Right atrium auricular region (tissue), 2 donors: ENCODE measurements around the gene PRDM15. TPM values are rescaled to one million over a fixed set of nuclear protein-coding genes. Genes with fewer than 3 reads are reported as not detected.

ENCODE experiments used
- DNase-seq: peaks from one replicate; pipeline ENCODE4 v3.0.0-alpha.2; 2019; ENCODE audit warnings: low spot score
- H3K27ac ChIP-seq, 2 donors: fragments of 200-600 bp; sonication (generic); 1 replicate in 1 of 2; 2 replicates in 1 of 2; pipeline ENCODE4 v1.5.1; 2016 to 2019
- H3K27me3 ChIP-seq, 2 donors: fragments of 200-600 bp; sonication (generic); one replicate each; pipeline versions ENCODE4 v1.5.1 to v1.6.0; 2017 to 2019
- H3K36me3 ChIP-seq: fragments of 200-600 bp; sonication (generic); one replicate; pipeline ENCODE4 v1.5.1; 2016
- H3K4me1 ChIP-seq, 2 donors: fragments of 200-600 bp; sonication (generic); one replicate each; pipeline versions ENCODE4 v1.5.1 to v1.6.0; 2017 to 2019
- H3K4me3 ChIP-seq, 2 donors: fragments of 200-600 bp; sonication (generic); 1 replicate in 1 of 2; 2 replicates in 1 of 2; pipeline ENCODE4 v1.5.1; 2017 to 2019; ENCODE audit warnings: mild to moderate bottlenecking in 1 of 2, moderate library complexity in 1 of 2
- H3K9me3 ChIP-seq, 2 donors: fragments of 200-600 bp; sonication (generic); one replicate each; pipeline ENCODE4 v1.5.1; 2019
- total RNA-seq, 2 donors: library from RNA; depleted of rRNA; stranded (reverse); fragments of >200 nt; gene quantifications; one replicate each; pipeline ENCODE4 v1.1.0, GENCODE V29; 2016
- TF ChIP-seq, protein P1 (sequence below), 2 donors: fragments of 200-600 bp; sonication (generic); IDR thresholded peaks; one replicate each; pipeline ENCODE4 v1.5.1; 2019; ENCODE audit warnings: antibody characterized with exemption in 2 of 2

PRDM15 gene
- total RNA-seq, 2 donors from 2014 or later: 2.6 to 4.2 TPM

DNA sequence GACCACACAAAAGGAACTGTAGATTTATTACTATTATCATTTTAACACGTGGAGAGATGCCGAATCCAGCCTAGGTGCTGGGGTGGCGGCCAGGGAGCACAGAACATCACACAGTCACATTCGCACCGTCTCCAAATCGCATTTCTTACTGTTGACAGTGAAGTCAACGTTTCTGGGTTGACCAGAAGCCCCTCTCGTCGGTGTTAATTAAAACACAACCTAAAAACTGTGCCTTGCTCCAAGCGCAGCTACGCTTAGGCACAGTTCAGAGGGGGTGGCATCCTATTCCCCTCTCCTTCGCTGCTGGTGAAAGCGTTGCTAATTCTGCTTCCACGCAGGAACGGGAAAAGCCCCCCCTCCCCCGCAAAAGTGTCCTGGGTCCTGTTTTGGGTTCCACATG is 116.4 kb downstream of the PRDM15 start:
- TF ChIP-seq, protein P1, sequence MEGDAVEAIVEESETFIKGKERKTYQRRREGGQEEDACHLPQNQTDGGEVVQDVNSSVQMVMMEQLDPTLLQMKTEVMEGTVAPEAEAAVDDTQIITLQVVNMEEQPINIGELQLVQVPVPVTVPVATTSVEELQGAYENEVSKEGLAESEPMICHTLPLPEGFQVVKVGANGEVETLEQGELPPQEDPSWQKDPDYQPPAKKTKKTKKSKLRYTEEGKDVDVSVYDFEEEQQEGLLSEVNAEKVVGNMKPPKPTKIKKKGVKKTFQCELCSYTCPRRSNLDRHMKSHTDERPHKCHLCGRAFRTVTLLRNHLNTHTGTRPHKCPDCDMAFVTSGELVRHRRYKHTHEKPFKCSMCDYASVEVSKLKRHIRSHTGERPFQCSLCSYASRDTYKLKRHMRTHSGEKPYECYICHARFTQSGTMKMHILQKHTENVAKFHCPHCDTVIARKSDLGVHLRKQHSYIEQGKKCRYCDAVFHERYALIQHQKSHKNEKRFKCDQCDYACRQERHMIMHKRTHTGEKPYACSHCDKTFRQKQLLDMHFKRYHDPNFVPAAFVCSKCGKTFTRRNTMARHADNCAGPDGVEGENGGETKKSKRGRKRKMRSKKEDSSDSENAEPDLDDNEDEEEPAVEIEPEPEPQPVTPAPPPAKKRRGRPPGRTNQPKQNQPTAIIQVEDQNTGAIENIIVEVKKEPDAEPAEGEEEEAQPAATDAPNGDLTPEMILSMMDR (IDR thresholded peaks at IDR 0.05): no peak
- no peak overlapping the region for H3K27ac ChIP-seq
- peaks cover 3 to 18% of the 10 kb centered on the region in 2 donors for H3K27me3 ChIP-seq

DNA sequence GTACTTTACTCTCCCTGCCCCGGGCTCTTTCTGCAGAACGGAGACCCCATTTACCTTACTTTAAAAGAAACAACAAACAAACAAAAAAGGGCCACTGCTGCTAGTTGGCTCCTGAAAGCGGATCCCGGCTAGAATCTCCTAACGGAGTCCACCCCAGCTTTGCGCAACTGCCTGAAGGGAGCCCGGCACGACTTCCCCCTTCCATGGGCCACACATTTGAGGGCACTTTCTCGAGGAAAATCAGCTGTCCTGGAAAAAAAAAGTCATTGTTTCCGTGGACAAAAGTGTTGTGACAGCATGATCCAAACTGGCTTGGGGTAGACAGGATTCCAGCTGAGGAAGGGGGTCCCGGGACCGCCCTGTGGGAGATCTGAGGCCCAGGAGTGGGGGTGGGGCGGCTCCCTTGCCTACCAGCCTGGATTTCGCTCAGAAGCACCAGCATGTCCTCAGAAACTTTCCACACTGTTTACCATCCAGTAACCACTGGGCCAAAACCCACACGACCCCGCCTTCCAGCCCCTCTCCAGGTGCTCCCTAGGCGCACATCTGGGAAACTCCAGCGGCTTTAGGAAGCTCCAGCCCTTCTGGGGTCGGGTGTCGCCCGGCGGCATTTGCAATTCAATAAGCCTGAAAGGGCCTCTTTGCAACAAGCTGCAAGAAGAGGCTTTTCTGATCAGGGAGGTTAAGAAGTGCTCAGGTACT is 117.1 kb downstream of the PRDM15 start:
- Histone ChIP-seq H3K27me3 (peaks cover 0 to 13% of the 10 kb centered on the region in 2 donors), H3K27ac (peak overlapping the region; percentile 25 to 56), H3K4me1 (peaks cover 0 to 33% of the 10 kb centered on the region in 2 donors), H3K9me3 (no peaks in the 10 kb centered on the region), H3K4me3 (peak overlapping the region in 1 of 2 donors; percentile 36), H3K36me3 (no peaks in the 10 kb centered on the region)
- TF ChIP-seq, protein P1 (IDR thresholded peaks at IDR 0.05): no peak
- peak; percentile 64 for DNase-seq

More for the DNA sequence above, 116.4 kb downstream of the PRDM15 start:
- no peaks in the 10 kb centered on the region for H3K9me3 ChIP-seq
- peaks cover 0 to 40% of the 10 kb centered on the region in 2 donors for H3K4me1 ChIP-seq
- no peak overlapping the region for H3K4me3 ChIP-seq
- no peak for DNase-seq
- H3K36me3 ChIP-seq: no peaks in the 10 kb centered on the region

DNA sequence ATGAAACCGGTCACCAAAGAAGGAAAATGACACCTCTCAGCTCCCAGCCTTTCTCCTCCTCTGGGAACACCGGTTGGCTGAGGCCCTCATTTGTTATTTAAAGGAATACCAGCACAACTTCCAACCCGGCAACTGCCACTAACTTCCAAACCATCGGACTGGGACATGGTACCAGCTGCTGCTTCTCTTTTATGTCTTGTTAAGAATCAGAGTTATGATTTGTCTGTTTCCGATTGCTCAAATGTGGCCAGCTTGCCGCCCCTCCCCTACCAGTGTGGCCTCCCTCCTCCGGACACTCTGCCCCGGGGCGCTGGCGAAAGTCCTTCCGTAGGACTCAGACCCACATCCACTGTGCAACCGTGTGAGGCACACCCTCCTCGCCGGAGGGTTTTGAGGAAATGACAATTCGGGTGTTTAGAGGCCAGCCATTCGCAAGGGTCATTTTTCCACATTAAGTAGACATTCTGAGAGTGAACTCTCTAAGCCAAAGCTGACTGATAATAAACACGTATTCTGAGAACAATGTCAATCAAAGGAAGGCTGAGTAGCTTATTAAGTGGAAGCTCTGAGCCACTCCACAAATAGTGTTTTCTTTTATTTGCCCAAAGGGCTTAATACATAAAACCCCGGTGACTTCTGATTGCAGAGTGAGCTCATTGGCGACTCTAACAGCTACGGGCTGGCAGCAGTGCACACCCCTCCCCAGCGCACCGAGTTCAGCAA is 117.8 kb downstream of the PRDM15 start:
- Histone ChIP-seq H3K9me3 (no peaks in the 10 kb centered on the region), H3K27me3 (peaks cover 0 to 6% of the 10 kb centered on the region in 2 donors), H3K27ac (peak overlapping the region; percentile 25 to 56), H3K36me3 (no peaks in the 10 kb centered on the region), H3K4me3 (peak overlapping the region; percentile 3 to 36), H3K4me1 (peaks cover 0 to 26% of the 10 kb centered on the region in 2 donors)
- DNase-seq: peak; percentile 75
- TF ChIP-seq, protein P1 (IDR thresholded peaks at IDR 0.05): no peak

GRCh38 chr21:41760411-41760810 is 118.7 kb downstream of the PRDM15 start:
- H3K27me3 ChIP-seq: no peaks in the 10 kb centered on the region
- TF ChIP-seq, protein P1 (IDR thresholded peaks at IDR 0.05): no peak
- no peak for DNase-seq
- no peak overlapping the region for H3K27ac ChIP-seq
- no peaks in the 10 kb centered on the region for H3K9me3 ChIP-seq
- no peak overlapping the region for H3K4me3 ChIP-seq
- peaks cover 0 to 20% of the 10 kb centered on the region in 2 donors for H3K4me1 ChIP-seq
- H3K36me3 ChIP-seq: no peaks in the 10 kb centered on the region

DNA sequence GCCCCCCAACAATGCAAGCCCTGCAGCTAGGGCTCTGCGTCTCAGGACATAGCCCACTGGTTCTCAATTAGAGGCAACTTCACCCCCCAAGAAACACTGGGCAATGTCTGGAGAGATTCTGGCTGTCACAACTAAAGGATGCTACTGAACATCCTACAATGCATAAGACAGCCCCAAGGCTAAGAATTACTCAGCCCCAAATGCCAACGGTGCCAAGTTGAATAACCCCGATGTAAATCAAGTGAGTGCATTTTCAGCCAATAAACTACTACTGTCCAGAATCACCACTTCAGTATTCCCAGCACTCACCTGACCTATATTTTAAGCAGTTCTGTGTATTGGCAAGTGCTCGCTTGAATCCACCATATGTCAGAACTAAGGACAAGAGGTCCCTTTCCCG is 119.2 kb downstream of the PRDM15 start:
- no peak overlapping the region for H3K4me3 ChIP-seq
- H3K9me3 ChIP-seq: no peaks in the 10 kb centered on the region
- peaks cover 0 to 20% of the 10 kb centered on the region in 2 donors for H3K4me1 ChIP-seq
- H3K27ac ChIP-seq: no peak overlapping the region
- no peaks in the 10 kb centered on the region for H3K27me3 ChIP-seq
- TF ChIP-seq, protein P1 (IDR thresholded peaks at IDR 0.05): no peak
- no peak for DNase-seq
- no peaks in the 10 kb centered on the region for H3K36me3 ChIP-seq
